Measurements from ENCODE around the gene DGKZ.

Gene DGKZ

DNA sequence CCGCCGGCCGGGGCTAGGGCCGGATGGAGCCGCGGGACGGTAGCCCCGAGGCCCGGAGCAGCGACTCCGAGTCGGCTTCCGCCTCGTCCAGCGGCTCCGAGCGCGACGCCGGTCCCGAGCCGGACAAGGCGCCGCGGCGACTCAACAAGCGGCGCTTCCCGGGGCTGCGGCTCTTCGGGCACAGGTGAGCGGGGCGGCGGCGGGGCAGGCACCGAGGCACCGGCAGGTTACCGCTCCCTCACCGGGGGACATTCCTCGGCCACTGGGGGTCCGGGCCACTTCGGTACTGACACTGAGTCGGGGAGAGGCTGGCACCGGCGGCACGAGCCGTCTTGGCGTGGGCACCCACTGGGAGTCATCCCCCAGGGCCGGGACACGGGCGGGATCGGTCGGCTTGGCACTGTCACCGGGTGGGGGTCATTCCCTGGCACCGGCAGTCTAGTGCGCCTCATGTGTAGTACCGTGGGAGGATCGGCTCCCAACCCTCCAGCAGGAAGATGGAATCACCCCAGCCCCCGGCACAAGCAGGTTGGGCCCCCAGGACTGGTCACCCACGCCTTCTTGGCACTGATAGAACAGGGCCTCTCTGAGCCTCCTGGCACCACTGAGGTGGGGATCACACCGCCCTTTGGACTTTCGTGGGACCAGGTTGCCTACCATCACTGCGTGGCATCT, 511 bp downstream of the DGKZ start:
- 8 to 13% methylated on average over 52 to 63 of the region's 63 CpGs for WGBS, 2 experiments (ENCODE audit: insufficient coverage in 2 of 2)

DNA sequence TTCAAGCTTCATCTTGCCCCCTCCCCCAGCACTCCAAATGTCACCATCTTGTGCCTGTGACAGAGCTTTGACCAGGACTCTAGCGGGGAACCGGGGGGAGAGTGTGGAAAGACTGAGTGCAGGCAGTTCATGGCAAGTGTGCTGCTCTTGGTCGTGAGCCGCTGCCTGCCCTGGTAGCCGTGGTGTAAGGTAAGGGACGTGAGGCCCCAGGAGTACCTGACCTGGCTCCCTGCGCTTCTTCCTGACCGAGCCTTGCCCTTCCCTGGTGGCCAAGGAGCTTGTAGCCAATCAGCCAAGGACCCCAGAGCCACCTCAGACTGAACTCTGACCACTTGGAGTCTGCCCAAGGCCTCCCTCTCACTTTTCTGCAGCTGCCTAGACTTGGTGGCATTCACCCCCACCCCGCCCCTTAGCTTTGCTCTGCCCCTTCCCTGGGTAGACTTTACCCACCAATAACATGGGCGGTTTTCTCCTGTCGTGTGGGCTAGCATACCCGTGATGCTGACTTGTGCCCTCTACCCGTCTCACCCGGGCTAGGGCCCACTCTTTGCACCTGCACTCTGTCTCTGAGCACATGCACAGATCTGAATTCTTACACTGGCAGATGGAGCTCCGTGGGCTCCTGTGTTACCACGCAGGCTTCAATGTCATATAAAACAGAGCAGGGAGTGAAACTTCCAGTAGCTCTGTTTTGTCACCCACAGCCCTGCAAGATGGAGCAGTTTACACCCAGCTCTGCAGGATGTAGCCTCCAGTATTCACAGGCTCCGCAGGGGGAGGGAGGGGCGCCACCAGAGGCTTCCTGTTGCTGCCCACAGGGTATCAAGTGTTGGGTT, 1.5 kb downstream of the DGKZ start:
- H3K4me1 ChIP-seq (ENCODE audit: control insufficient read depth, insufficient read depth, low read length, poor library complexity, severe bottlenecking) = peaks cover 32% of the 10 kb centered on the region
- peaks cover 28% of the 10 kb centered on the region for H3K36me3 ChIP-seq (ENCODE audit: control insufficient read depth, insufficient read depth, low read length)
- WGBS, 2 experiments (ENCODE audit: insufficient coverage in 2 of 2) = 74 to 81% methylated on average over 17 of the region's 18 CpGs
- no peak overlapping the region for H3K27ac ChIP-seq (ENCODE audit: low read depth, low read length, severe bottlenecking)
- peak overlapping the region; percentile 70 for H3K4me3 ChIP-seq (ENCODE audit: extremely low read depth, insufficient read depth, low read length, poor library complexity, severe bottlenecking)
- H3K9me3 ChIP-seq (ENCODE audit: control insufficient read depth, low read length) = no peaks in the 10 kb centered on the region

More for the DNA sequence above, 511 bp downstream of the DGKZ start:
- Histone ChIP-seq H3K4me3 (ENCODE audit: extremely low read depth, insufficient read depth, low read length, poor library complexity, severe bottlenecking) (peak overlapping the region; percentile 70), H3K36me3 (ENCODE audit: control insufficient read depth, insufficient read depth, low read length) (peaks cover 19% of the 10 kb centered on the region), H3K9me3 (ENCODE audit: control insufficient read depth, low read length) (no peaks in the 10 kb centered on the region), H3K27ac (ENCODE audit: low read depth, low read length, severe bottlenecking) (no peak overlapping the region), H3K4me1 (ENCODE audit: control insufficient read depth, insufficient read depth, low read length, poor library complexity, severe bottlenecking) (peaks cover 42% of the 10 kb centered on the region)

DNA sequence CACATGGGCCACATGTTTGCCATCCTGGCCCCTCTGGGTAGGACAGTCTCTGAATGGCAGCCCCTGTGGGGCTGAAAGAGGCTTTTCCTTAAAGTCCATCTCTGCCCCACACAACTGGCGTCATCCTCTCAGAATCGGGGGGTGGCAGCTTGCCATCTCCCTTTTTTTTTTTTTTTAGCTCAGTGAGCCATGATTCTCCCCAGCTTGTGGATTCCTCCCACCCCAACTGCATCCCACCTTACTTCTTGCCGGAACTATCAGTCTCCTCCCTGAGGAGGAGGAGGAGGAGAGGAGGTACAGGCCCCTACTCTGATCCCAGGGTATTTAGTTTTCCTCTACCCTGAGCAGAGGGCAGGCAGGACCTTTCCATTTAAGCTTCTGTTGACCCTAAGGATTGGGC, 3.4 kb downstream of the DGKZ start:
- Histone ChIP-seq H3K9me3 (ENCODE audit: control insufficient read depth, low read length) (no peaks in the 10 kb centered on the region), H3K36me3 (ENCODE audit: control insufficient read depth, insufficient read depth, low read length) (peaks cover 35% of the 10 kb centered on the region), H3K4me3 (ENCODE audit: extremely low read depth, insufficient read depth, low read length, poor library complexity, severe bottlenecking) (no peak overlapping the region), H3K27ac (ENCODE audit: low read depth, low read length, severe bottlenecking) (no peak overlapping the region), H3K4me1 (ENCODE audit: control insufficient read depth, insufficient read depth, low read length, poor library complexity, severe bottlenecking) (peaks cover 20% of the 10 kb centered on the region)
- WGBS, 2 experiments (ENCODE audit: insufficient coverage in 2 of 2) = 85 to 100% methylated on average over 1 to 2 of the region's 3 CpGs

DNA sequence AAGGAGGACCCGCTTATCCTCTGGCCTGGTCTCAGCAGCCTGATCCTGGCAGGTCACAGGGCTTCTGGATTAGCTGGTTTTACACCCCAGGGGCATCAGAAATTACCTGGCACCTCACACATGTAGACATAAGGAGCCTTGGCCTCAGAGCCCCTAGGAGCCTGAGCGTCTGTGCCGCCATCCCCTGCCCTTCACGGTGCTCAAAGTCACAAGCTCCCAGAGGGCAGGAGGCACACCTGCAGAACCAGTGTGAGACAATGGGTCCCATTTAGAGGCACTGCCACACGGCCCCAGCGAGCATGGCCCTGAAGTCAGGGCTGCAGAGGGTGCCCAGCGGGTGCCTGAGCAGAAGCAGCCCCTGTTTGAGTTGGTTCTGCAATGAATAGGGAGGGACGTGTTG, 3.9 kb downstream of the DGKZ start:
- peaks cover 16% of the 10 kb centered on the region for H3K4me1 ChIP-seq (ENCODE audit: control insufficient read depth, insufficient read depth, low read length, poor library complexity, severe bottlenecking)
- no peak overlapping the region for H3K4me3 ChIP-seq (ENCODE audit: extremely low read depth, insufficient read depth, low read length, poor library complexity, severe bottlenecking)
- no peaks in the 10 kb centered on the region for H3K9me3 ChIP-seq (ENCODE audit: control insufficient read depth, low read length)
- 90 to 97% methylated on average over 7 of the region's 8 CpGs for WGBS, 2 experiments (ENCODE audit: insufficient coverage in 2 of 2)
- peaks cover 37% of the 10 kb centered on the region for H3K36me3 ChIP-seq (ENCODE audit: control insufficient read depth, insufficient read depth, low read length)
- H3K27ac ChIP-seq (ENCODE audit: low read depth, low read length, severe bottlenecking) = no peak overlapping the region

DNA sequence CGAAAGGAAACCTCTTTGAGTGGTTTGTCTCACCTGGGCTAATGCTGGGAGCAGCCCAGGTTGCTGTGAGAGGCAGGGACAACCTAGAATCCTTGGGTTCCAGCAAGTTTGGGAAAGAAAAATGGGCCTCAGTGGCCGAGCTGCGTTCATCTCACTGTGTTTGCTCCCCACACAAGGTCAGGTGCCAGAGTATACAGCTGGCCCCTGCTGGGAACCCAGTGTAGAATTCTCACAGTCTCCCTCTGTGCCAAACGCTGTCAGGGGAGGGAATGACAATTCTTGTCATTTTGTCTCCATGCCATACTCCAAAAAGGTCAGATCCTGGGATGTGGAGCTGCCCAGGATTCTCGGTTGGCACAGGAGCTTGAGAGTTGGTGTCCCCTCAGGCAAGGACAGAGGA, 4.3 kb downstream of the DGKZ start:
- peaks cover 18% of the 10 kb centered on the region for H3K4me1 ChIP-seq (ENCODE audit: control insufficient read depth, insufficient read depth, low read length, poor library complexity, severe bottlenecking)
- 75 to 80% methylated on average over 5 of the region's 5 CpGs for WGBS, 2 experiments (ENCODE audit: insufficient coverage in 2 of 2)

DNA sequence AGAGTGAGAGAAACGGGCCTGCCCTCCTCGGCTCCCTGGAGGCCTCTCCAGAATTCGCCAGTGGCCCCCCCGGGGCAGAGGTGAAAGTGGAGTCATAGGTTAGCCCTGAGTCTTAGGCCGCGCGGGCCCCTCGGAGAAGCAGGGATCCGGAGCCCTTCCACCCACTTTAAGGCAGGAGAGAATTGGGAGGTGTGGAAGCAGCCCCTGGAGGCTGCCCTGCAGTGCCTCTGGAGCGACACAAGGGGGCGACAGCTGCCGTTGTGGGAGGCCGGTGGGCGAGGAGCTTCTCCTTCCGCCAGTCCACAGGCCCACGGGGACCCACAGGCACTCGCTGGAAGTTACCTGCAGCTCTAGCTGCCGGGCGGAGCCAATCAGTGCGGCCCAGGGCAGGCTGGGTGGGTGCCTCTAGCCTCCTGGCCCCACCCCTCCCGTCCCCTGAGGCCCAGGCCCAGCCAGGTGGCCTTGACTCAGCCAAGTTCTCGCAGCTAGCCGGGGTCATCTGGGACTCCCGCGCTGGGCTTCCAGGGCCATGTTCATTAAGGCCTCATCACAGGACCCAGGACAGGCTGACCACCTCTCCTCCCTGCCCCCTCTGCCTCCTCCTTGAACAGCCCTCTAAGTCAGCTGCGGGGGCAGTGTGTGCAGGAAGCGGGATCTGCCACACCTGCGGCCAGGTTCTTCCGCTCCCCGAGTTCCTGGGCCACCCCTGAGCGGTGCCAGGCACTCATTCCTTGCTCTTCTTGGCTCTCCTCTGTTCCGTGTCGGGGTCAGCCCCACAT, 5.0 kb downstream of the DGKZ start:
- Histone ChIP-seq H3K9me3 (ENCODE audit: control insufficient read depth, low read length) (no peaks in the 10 kb centered on the region), H3K4me1 (ENCODE audit: control insufficient read depth, insufficient read depth, low read length, poor library complexity, severe bottlenecking) (peaks cover 21% of the 10 kb centered on the region), H3K36me3 (ENCODE audit: control insufficient read depth, insufficient read depth, low read length) (peaks cover 41% of the 10 kb centered on the region), H3K4me3 (ENCODE audit: extremely low read depth, insufficient read depth, low read length, poor library complexity, severe bottlenecking) (no peak overlapping the region), H3K27ac (ENCODE audit: low read depth, low read length, severe bottlenecking) (no peak overlapping the region)
- WGBS, 2 experiments (ENCODE audit: insufficient coverage in 2 of 2) = 63 to 69% methylated on average over 27 to 31 of the region's 33 CpGs

More for the DNA sequence above, 4.3 kb downstream of the DGKZ start:
- Histone ChIP-seq H3K4me3 (ENCODE audit: extremely low read depth, insufficient read depth, low read length, poor library complexity, severe bottlenecking) (no peak overlapping the region), H3K36me3 (ENCODE audit: control insufficient read depth, insufficient read depth, low read length) (peaks cover 41% of the 10 kb centered on the region), H3K27ac (ENCODE audit: low read depth, low read length, severe bottlenecking) (no peak overlapping the region), H3K9me3 (ENCODE audit: control insufficient read depth, low read length) (no peaks in the 10 kb centered on the region)

DNA sequence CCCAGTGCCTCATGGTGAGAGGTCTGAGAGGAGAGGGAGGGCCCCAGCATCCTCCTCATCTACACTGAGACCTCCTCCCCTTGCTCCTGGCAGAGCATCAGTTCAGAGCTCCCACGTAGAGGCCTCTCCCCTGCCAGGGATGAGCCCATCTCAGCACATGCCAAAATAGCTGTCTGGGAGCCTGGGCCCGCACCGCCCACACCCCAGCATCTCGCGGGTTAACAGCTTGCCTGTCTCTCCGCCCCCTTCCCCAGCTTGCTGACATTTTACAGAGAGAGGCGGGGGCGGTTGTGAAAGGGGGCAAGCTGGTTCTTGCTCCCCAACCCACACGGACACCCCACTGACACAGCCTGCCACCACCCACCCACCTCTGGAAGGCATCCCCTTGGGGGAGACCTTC, 6.4 kb downstream of the DGKZ start:
- H3K4me3 ChIP-seq (ENCODE audit: extremely low read depth, insufficient read depth, low read length, poor library complexity, severe bottlenecking) = no peak overlapping the region
- no peak overlapping the region for H3K27ac ChIP-seq (ENCODE audit: low read depth, low read length, severe bottlenecking)
- peaks cover 18% of the 10 kb centered on the region for H3K4me1 ChIP-seq (ENCODE audit: control insufficient read depth, insufficient read depth, low read length, poor library complexity, severe bottlenecking)
- peaks cover 41% of the 10 kb centered on the region for H3K36me3 ChIP-seq (ENCODE audit: control insufficient read depth, insufficient read depth, low read length)
- 53 to 58% methylated on average over 4 to 5 of the region's 9 CpGs for WGBS, 2 experiments (ENCODE audit: insufficient coverage in 2 of 2)
- H3K9me3 ChIP-seq (ENCODE audit: control insufficient read depth, low read length) = no peaks in the 10 kb centered on the region

DNA sequence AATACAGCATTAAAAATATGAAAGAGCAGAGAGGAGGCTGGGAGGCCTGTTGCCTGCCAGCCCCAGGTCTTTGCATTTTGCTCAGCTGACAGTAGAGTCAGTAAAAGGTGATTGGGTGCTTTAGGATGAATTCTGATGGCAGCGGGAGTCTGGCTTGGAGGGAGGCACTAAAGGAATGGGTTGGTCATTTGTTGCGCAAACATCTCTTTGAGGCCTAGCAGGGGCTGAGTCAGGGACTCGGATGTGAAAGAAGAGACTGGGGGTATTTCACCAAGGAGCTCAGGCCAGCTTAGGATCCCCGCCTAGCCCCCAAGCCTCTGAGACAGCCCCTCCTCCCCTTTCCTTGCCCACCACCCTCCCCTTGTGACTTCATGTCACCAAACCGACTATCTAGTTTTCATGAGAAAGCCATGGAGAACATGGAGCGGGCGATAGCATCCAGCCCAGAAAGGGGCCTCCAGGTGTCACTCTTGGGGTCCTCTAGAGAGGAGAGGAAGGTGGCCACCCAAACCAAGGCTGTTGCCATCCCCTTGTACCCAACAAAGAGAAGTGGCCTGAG, 9.7 kb downstream of the DGKZ start:
- Histone ChIP-seq H3K36me3 (ENCODE audit: control insufficient read depth, insufficient read depth, low read length) (peaks cover 26% of the 10 kb centered on the region), H3K9me3 (ENCODE audit: control insufficient read depth, low read length) (no peaks in the 10 kb centered on the region), H3K4me1 (ENCODE audit: control insufficient read depth, insufficient read depth, low read length, poor library complexity, severe bottlenecking) (peaks cover 27% of the 10 kb centered on the region), H3K4me3 (ENCODE audit: extremely low read depth, insufficient read depth, low read length, poor library complexity, severe bottlenecking) (no peak overlapping the region), H3K27ac (ENCODE audit: low read depth, low read length, severe bottlenecking) (no peak overlapping the region)
- 76 to 93% methylated on average over 4 to 5 of the region's 7 CpGs for WGBS, 2 experiments (ENCODE audit: insufficient coverage in 2 of 2)

DNA sequence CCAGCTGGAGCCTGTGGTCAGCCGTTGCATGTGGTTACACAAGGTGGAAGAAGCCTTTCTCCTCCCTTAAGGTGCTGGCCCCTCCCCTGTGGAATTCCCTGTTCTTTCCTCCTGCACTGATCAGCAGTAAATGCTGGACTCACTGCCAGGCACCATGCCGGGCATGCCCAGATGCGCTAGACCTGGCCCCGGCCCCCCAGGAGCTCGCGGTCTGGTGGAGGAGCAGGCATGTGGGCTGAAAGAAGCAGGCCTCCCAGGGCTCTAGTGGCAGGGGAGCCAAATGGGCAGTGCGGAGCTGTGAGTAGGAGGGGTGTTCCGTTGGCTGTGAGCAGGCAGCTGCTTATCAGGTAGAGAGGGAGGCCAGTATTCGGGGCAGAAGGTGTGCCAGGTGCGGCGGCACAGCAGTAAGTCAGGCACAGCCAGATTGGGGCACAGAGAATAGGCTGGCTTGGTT, 10.2 kb downstream of the DGKZ start:
- H3K9me3 ChIP-seq (ENCODE audit: control insufficient read depth, low read length) = no peaks in the 10 kb centered on the region
- H3K36me3 ChIP-seq (ENCODE audit: control insufficient read depth, insufficient read depth, low read length) = peaks cover 28% of the 10 kb centered on the region
- H3K4me1 ChIP-seq (ENCODE audit: control insufficient read depth, insufficient read depth, low read length, poor library complexity, severe bottlenecking) = peaks cover 32% of the 10 kb centered on the region
- 87 to 89% methylated on average over 11 of the region's 11 CpGs for WGBS, 2 experiments (ENCODE audit: insufficient coverage in 2 of 2)
- H3K27ac ChIP-seq (ENCODE audit: low read depth, low read length, severe bottlenecking) = no peak overlapping the region
- no peak overlapping the region for H3K4me3 ChIP-seq (ENCODE audit: extremely low read depth, insufficient read depth, low read length, poor library complexity, severe bottlenecking)

DNA sequence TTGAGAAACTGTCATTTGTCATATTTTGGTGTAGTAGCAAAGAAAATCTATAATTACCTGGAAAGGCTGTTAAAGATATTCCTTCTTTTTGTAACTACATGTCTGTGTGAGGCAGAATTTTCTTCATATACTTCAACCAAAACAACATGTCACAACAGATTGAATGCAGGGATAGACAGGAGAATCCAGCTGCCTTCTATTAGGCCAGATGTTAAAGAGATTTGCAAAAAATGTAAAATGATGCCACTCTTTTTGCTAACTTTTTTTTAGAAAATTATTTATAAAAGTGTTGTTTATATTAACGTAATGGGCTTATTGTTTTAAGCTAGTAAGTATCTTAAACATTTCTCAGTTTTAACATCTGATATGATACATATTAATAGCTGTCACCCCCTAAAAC, 12.7 kb downstream of the DGKZ start:
- H3K4me3 ChIP-seq (ENCODE audit: extremely low read depth, insufficient read depth, low read length, poor library complexity, severe bottlenecking) = no peak overlapping the region
- peaks cover 45% of the 10 kb centered on the region for H3K4me1 ChIP-seq (ENCODE audit: control insufficient read depth, insufficient read depth, low read length, poor library complexity, severe bottlenecking)
- no peak overlapping the region for H3K27ac ChIP-seq (ENCODE audit: low read depth, low read length, severe bottlenecking)
- H3K9me3 ChIP-seq (ENCODE audit: control insufficient read depth, low read length) = no peaks in the 10 kb centered on the region
- WGBS, 2 experiments (ENCODE audit: insufficient coverage in 2 of 2) = no CpG with 5 or more reads among the region's 1 CpG
- H3K36me3 ChIP-seq (ENCODE audit: control insufficient read depth, insufficient read depth, low read length) = peaks cover 22% of the 10 kb centered on the region
